Measurements from ENCODE around the gene CPNE7.

The CPNE7 gene

DNA sequence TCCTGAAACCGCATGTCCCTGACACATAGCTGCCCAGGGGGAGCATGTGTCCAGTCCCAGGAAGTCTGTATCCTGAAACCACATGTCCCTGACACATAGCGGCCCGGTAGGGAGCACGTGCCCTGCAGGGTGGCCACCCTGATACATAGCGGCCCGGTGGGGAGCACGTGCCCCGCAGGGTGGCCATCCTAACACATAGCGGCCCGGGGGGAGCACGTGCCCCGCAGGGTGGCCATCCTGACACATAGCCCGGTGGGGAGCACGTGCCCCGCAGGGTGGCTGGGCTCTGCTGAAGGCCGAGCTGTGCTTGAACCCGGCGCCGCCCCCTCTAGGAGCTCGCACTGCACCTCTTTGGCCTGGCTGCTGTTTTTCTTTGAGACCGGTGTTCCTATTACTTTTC is 33.8 kb upstream of the CPNE7 start:
- Histone ChIP-seq H3K4me1 (ENCODE audit: control insufficient read depth, insufficient read depth, low read length) (no peaks in the 10 kb centered on the region), H3K36me3 (ENCODE audit: control insufficient read depth, insufficient read depth, low read length) (peaks cover 74% of the 10 kb centered on the region), H3K27me3 (ENCODE audit: control insufficient read depth, insufficient read depth, low read length) (no peaks in the 10 kb centered on the region), H3K9me3 (ENCODE audit: control insufficient read depth, insufficient read depth, low read length) (no peaks in the 10 kb centered on the region), H3K27ac (ENCODE audit: low read depth, low read length) (no peak overlapping the region), H3K9ac (ENCODE audit: low read depth, low read length) (no peak overlapping the region), H3K4me3 (ENCODE audit: low read depth, low read length) (no peak overlapping the region)

DNA sequence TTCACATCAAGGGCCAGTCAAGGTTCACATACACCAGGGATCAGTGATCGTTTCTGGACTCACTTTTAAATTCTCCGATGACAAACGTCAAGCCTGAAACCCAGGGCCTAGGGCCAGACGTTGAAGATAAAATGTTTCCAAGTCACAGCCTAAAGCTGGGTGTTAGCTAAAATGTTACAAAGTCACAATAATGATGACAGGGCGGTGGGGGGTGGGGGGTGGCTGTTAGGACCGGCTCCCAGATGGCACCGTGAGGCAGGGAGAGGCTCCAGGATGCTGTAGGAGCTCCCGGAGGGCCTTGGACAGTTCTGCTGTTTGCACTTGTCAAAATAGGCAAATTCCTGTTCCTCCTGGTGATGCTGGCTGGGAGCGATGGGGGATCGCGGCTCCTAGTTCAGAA is 31.4 kb upstream of the CPNE7 start:
- H3K27ac ChIP-seq (ENCODE audit: low read depth, low read length) = no peak overlapping the region
- no peak overlapping the region for H3K9ac ChIP-seq (ENCODE audit: low read depth, low read length)
- H3K9me3 ChIP-seq (ENCODE audit: control insufficient read depth, insufficient read depth, low read length) = no peaks in the 10 kb centered on the region
- H3K36me3 ChIP-seq (ENCODE audit: control insufficient read depth, insufficient read depth, low read length) = peaks cover 77% of the 10 kb centered on the region
- H3K27me3 ChIP-seq (ENCODE audit: control insufficient read depth, insufficient read depth, low read length) = no peaks in the 10 kb centered on the region
- no peak overlapping the region for H3K4me3 ChIP-seq (ENCODE audit: low read depth, low read length)
- no peaks in the 10 kb centered on the region for H3K4me1 ChIP-seq (ENCODE audit: control insufficient read depth, insufficient read depth, low read length)

DNA sequence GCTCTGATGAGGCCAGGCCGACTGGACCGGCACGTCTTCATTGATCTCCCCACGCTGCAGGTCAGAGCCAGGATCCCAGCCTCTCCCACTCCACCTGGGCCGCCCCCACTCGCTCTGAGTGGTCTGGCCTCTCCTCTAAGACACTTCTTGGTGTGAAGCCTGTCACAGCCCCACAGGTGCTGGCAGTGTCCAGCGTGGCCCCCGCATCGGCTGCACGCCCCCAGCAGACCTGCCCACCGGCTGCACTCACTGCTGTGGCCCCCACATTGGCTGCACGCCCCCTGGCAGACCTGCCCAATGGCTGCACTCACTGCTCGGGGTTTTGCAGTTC is 30.9 kb upstream of the CPNE7 start:
- Histone ChIP-seq H3K27ac (ENCODE audit: low read depth, low read length) (no peak overlapping the region), H3K36me3 (ENCODE audit: control insufficient read depth, insufficient read depth, low read length) (peaks cover 82% of the 10 kb centered on the region), H3K4me1 (ENCODE audit: control insufficient read depth, insufficient read depth, low read length) (no peaks in the 10 kb centered on the region), H3K9me3 (ENCODE audit: control insufficient read depth, insufficient read depth, low read length) (no peaks in the 10 kb centered on the region), H3K27me3 (ENCODE audit: control insufficient read depth, insufficient read depth, low read length) (no peaks in the 10 kb centered on the region), H3K9ac (ENCODE audit: low read depth, low read length) (no peak overlapping the region), H3K4me3 (ENCODE audit: low read depth, low read length) (no peak overlapping the region)

- Histone ChIP-seq H3K4me1 (ENCODE audit: control insufficient read depth, insufficient read depth, low read length) (no peaks in the 10 kb centered on the region), H3K9me3 (ENCODE audit: control insufficient read depth, insufficient read depth, low read length) (no peaks in the 10 kb centered on the region), H3K36me3 (ENCODE audit: control insufficient read depth, insufficient read depth, low read length) (peaks cover 82% of the 10 kb centered on the region), H3K27me3 (ENCODE audit: control insufficient read depth, insufficient read depth, low read length) (no peaks in the 10 kb centered on the region), H3K4me3 (ENCODE audit: low read depth, low read length) (no peak overlapping the region), H3K27ac (ENCODE audit: low read depth, low read length) (no peak overlapping the region), H3K9ac (ENCODE audit: low read depth, low read length) (no peak overlapping the region)
Observed at GRCh38 chr16:89545044-89545830, 30.3 kb upstream of the CPNE7 start.

- no peaks in the 10 kb centered on the region for H3K27me3 ChIP-seq (ENCODE audit: control insufficient read depth, insufficient read depth, low read length)
- H3K4me3 ChIP-seq (ENCODE audit: low read depth, low read length) = no peak overlapping the region
- peaks cover 83% of the 10 kb centered on the region for H3K36me3 ChIP-seq (ENCODE audit: control insufficient read depth, insufficient read depth, low read length)
- no peak overlapping the region for H3K27ac ChIP-seq (ENCODE audit: low read depth, low read length)
- H3K9me3 ChIP-seq (ENCODE audit: control insufficient read depth, insufficient read depth, low read length) = no peaks in the 10 kb centered on the region
- no peak overlapping the region for H3K9ac ChIP-seq (ENCODE audit: low read depth, low read length)
- no peaks in the 10 kb centered on the region for H3K4me1 ChIP-seq (ENCODE audit: control insufficient read depth, insufficient read depth, low read length)
Observed at GRCh38 chr16:89545831-89546574, 29.6 kb upstream of the CPNE7 start.

GRCh38 chr16:89546781-89547180 is 28.8 kb upstream of the CPNE7 start:
- H3K27ac ChIP-seq (ENCODE audit: low read depth, low read length) = no peak overlapping the region
- H3K4me3 ChIP-seq (ENCODE audit: low read depth, low read length) = no peak overlapping the region
- no peaks in the 10 kb centered on the region for H3K27me3 ChIP-seq (ENCODE audit: control insufficient read depth, insufficient read depth, low read length)
- no peaks in the 10 kb centered on the region for H3K4me1 ChIP-seq (ENCODE audit: control insufficient read depth, insufficient read depth, low read length)
- H3K9ac ChIP-seq (ENCODE audit: low read depth, low read length) = no peak overlapping the region
- peaks cover 83% of the 10 kb centered on the region for H3K36me3 ChIP-seq (ENCODE audit: control insufficient read depth, insufficient read depth, low read length)
- no peaks in the 10 kb centered on the region for H3K9me3 ChIP-seq (ENCODE audit: control insufficient read depth, insufficient read depth, low read length)

GRCh38 chr16:89547291-89547690 is 28.3 kb upstream of the CPNE7 start:
- Histone ChIP-seq H3K4me3 (ENCODE audit: low read depth, low read length) (no peak overlapping the region), H3K27me3 (ENCODE audit: control insufficient read depth, insufficient read depth, low read length) (no peaks in the 10 kb centered on the region), H3K27ac (ENCODE audit: low read depth, low read length) (no peak overlapping the region), H3K36me3 (ENCODE audit: control insufficient read depth, insufficient read depth, low read length) (peaks cover 85% of the 10 kb centered on the region), H3K9me3 (ENCODE audit: control insufficient read depth, insufficient read depth, low read length) (no peaks in the 10 kb centered on the region), H3K9ac (ENCODE audit: low read depth, low read length) (no peak overlapping the region), H3K4me1 (ENCODE audit: control insufficient read depth, insufficient read depth, low read length) (no peaks in the 10 kb centered on the region)

GRCh38 chr16:89547860-89548259 is 27.7 kb upstream of the CPNE7 start:
- H3K36me3 ChIP-seq (ENCODE audit: control insufficient read depth, insufficient read depth, low read length) = peaks cover 87% of the 10 kb centered on the region
- H3K9ac ChIP-seq (ENCODE audit: low read depth, low read length) = no peak overlapping the region
- no peaks in the 10 kb centered on the region for H3K4me1 ChIP-seq (ENCODE audit: control insufficient read depth, insufficient read depth, low read length)

GRCh38 chr16:89548344-89549006 is 27.1 kb upstream of the CPNE7 start:
- Histone ChIP-seq H3K9me3 (ENCODE audit: control insufficient read depth, insufficient read depth, low read length) (no peaks in the 10 kb centered on the region), H3K36me3 (ENCODE audit: control insufficient read depth, insufficient read depth, low read length) (peaks cover 93% of the 10 kb centered on the region), H3K27ac (ENCODE audit: low read depth, low read length) (no peak overlapping the region), H3K27me3 (ENCODE audit: control insufficient read depth, insufficient read depth, low read length) (no peaks in the 10 kb centered on the region), H3K4me3 (ENCODE audit: low read depth, low read length) (no peak overlapping the region), H3K9ac (ENCODE audit: low read depth, low read length) (no peak overlapping the region), H3K4me1 (ENCODE audit: control insufficient read depth, insufficient read depth, low read length) (no peaks in the 10 kb centered on the region)

More at GRCh38 chr16:89547860-89548259, 27.7 kb upstream of the CPNE7 start:
- no peaks in the 10 kb centered on the region for H3K9me3 ChIP-seq (ENCODE audit: control insufficient read depth, insufficient read depth, low read length)
- no peak overlapping the region for H3K4me3 ChIP-seq (ENCODE audit: low read depth, low read length)
- H3K27me3 ChIP-seq (ENCODE audit: control insufficient read depth, insufficient read depth, low read length) = no peaks in the 10 kb centered on the region
- no peak overlapping the region for H3K27ac ChIP-seq (ENCODE audit: low read depth, low read length)

GRCh38 chr16:89549007-89549700 is 26.4 kb upstream of the CPNE7 start:
- no peaks in the 10 kb centered on the region for H3K27me3 ChIP-seq (ENCODE audit: control insufficient read depth, insufficient read depth, low read length)
- H3K4me3 ChIP-seq (ENCODE audit: low read depth, low read length) = no peak overlapping the region
- no peak overlapping the region for H3K9ac ChIP-seq (ENCODE audit: low read depth, low read length)
- H3K9me3 ChIP-seq (ENCODE audit: control insufficient read depth, insufficient read depth, low read length) = no peaks in the 10 kb centered on the region
- no peaks in the 10 kb centered on the region for H3K4me1 ChIP-seq (ENCODE audit: control insufficient read depth, insufficient read depth, low read length)
- no peak overlapping the region for H3K27ac ChIP-seq (ENCODE audit: low read depth, low read length)
- H3K36me3 ChIP-seq (ENCODE audit: control insufficient read depth, insufficient read depth, low read length) = peaks cover 94% of the 10 kb centered on the region

All from HUES48 (cell line).